Keratinocyte (primary cell): ENCODE data around the gene PLA2G2D. TPM values are rescaled to one million over a fixed set of nuclear protein-coding genes. Genes with fewer than 3 reads are reported as not detected.

Experiments
- DNase-seq: peaks from one replicate; pipeline ENCODE4 v3.0.0-alpha.2; 2011; ENCODE audit warnings: low read depth, missing footprints, low spot score
- FAIRE-seq: peaks from 2 replicates; lab custom pipeline; 2011; peaks lifted over from hg19 to GRCh38; lab: Jason Lieb, UNC
- H2AFZ ChIP-seq: 2 replicates; pipeline ENCODE4 v1.6.0; 2012; ENCODE audit warnings: low read length, control low read depth, inconsistent platforms; ENCODE audit not compliant: control insufficient read depth
- H3K27ac ChIP-seq: 2 replicates; pipeline ENCODE4 v1.5.1; 2011; ENCODE audit warnings: low read length; ENCODE audit not compliant: control insufficient read depth, insufficient read depth
- H3K27me3 ChIP-seq: 3 replicates; pipeline ENCODE4 v1.6.0; 2011; ENCODE audit warnings: low read length; ENCODE audit not compliant: control insufficient read depth, insufficient read depth; ENCODE audit errors: extremely low read depth
- H3K36me3 ChIP-seq, 2 experiments: 2 replicates in 1 of 2; 3 replicates in 1 of 2; pipeline ENCODE4 v1.5.1; 2011; ENCODE audit warnings: low read length in 2 of 2, mild to moderate bottlenecking in 1 of 2; ENCODE audit not compliant: control insufficient read depth in 2 of 2, insufficient read depth in 2 of 2; ENCODE audit errors: extremely low read depth in 1 of 2
- H3K4me1 ChIP-seq: 3 replicates; pipeline ENCODE4 v1.5.1; 2011; ENCODE audit warnings: low read length; ENCODE audit not compliant: control insufficient read depth, insufficient read depth; ENCODE audit errors: extremely low read depth
- H3K4me2 ChIP-seq: 3 replicates; pipeline ENCODE4 v1.6.0; 2011; ENCODE audit warnings: low read depth, low read length; ENCODE audit not compliant: control insufficient read depth, insufficient read depth; ENCODE audit errors: extremely low read depth
- H3K4me3 ChIP-seq, 3 experiments: fragments of 200-600 bp in 1 of 3; sonication (generic) in 1 of 3; 2 replicates in 2 of 3; 3 replicates in 1 of 3; pipeline ENCODE4 v1.5.1; 2011 to 2016; ENCODE audit warnings: low read length in 3 of 3, mild to moderate bottlenecking in 3 of 3, control low read depth in 2 of 3, inconsistent platforms in 1 of 3, low read depth in 1 of 3, mixed read lengths in 1 of 3, mixed run types in 1 of 3, moderate library complexity in 1 of 3; ENCODE audit not compliant: control insufficient read depth in 2 of 3, insufficient read depth in 2 of 3; ENCODE audit errors: extremely low read depth in 1 of 3
- H3K79me2 ChIP-seq: 2 replicates; pipeline ENCODE4 v1.6.0; 2012; ENCODE audit warnings: low read length; ENCODE audit not compliant: control insufficient read depth, insufficient read depth
- H3K9ac ChIP-seq: 3 replicates; pipeline ENCODE4 v1.6.0; 2011; ENCODE audit warnings: low read length; ENCODE audit not compliant: control insufficient read depth, insufficient read depth; ENCODE audit errors: extremely low read depth
- H3K9me1 ChIP-seq: 3 replicates; pipeline ENCODE4 v1.6.0; 2011; ENCODE audit warnings: low read length; ENCODE audit not compliant: control insufficient read depth, insufficient read depth; ENCODE audit errors: extremely low read depth
- H3K9me3 ChIP-seq: 2 replicates; pipeline ENCODE4 v1.5.1; 2012; ENCODE audit warnings: low read depth, low read length; ENCODE audit not compliant: control insufficient read depth
- H4K20me1 ChIP-seq: 3 replicates; pipeline ENCODE4 v1.6.0; 2011; ENCODE audit warnings: low read length; ENCODE audit not compliant: control insufficient read depth, insufficient read depth; ENCODE audit errors: extremely low read depth
- EZH2 ChIP-seq: IDR thresholded peaks from one replicate; pipeline ENCODE4 v1.6.1; 2012; ENCODE audit warnings: inconsistent platforms, mild to moderate bottlenecking, low read length, moderate library complexity
- dilution Hi-C: fragments of 300-500 bp; cut with MboI; formaldehyde crosslinking; loops from one replicate; pipeline ENCODE4 v1.7.0; 2020; ENCODE audit warnings: low sequenced_read_pairs; ENCODE audit not compliant: extremely low pct_ligation_motif_present
- polyA plus RNA-seq, 5 experiments: library from polyadenylated mRNA; depleted of rRNA in 3 of 5; stranded (reverse) in 3 of 5; stranded (forward) in 1 of 5; unstranded in 1 of 5; fragments of >200 nt; gene quantifications; 1 replicate in 1 of 5; 2 replicates in 3 of 5; 3 replicates in 1 of 5; pipeline versions ENCODE4 v1.2.1 to v1.2.3, GENCODE V29; 2011 to 2012; ENCODE audit warnings: missing spikeins in 2 of 5, low read depth in 1 of 5, low replicate concordance in 1 of 5
- TF ChIP-seq, protein P1 (sequence below), 3 experiments: IDR thresholded peaks in 1 of 3; conservative IDR thresholded peaks in 1 of 3; optimal IDR thresholded peaks in 1 of 3; 2 replicates in 2 of 3; 3 replicates in 1 of 3; pipeline versions ENCODE3 to v1.5.1; 2011; ENCODE audit warnings: low read length in 3 of 3, mild to moderate bottlenecking in 3 of 3, moderate library complexity in 2 of 3, control low read depth in 1 of 3, inconsistent platforms in 1 of 3; ENCODE audit not compliant: insufficient read depth in 2 of 3; ENCODE audit errors: extremely low read depth in 1 of 3

PLA2G2D gene
- polyA plus RNA-seq, 1 donor (not counting 4 experiments of a cell fraction or from before 2014, with no cell fraction given), result not detected

DNA sequence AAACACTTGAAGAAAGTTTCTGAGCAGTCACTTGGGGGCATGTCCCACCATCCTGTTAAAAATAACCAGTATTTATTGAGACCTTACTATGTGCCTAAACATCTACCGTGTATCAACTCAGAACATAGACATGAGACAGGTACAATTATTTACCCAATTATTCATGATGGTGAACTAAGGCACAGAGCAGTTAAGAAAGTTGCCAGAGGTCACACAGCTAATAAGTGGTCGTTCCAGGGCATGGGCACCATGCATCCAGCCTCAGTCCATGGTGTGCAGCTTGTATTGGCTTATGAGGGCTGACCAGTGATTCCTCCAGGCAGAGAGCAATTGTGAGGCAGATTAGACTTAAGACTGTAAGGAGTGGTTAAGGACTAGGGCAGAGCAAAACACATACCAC, 44.0 kb downstream of the PLA2G2D start:
- H3K36me3 ChIP-seq, result no peaks in the 10 kb centered on the region
- peaks cover 32% of the 10 kb centered on the region for H3K27me3 ChIP-seq
- no peak overlapping the region for H3K4me3 ChIP-seq
- H3K9ac ChIP-seq, result no peak overlapping the region
- DNase-seq (no peak), FAIRE-seq (peak; percentile 17)
- dilution Hi-C loops, result no loop called here
- H3K27ac ChIP-seq, result no peak overlapping the region
- TF ChIP-seq, protein P1, sequence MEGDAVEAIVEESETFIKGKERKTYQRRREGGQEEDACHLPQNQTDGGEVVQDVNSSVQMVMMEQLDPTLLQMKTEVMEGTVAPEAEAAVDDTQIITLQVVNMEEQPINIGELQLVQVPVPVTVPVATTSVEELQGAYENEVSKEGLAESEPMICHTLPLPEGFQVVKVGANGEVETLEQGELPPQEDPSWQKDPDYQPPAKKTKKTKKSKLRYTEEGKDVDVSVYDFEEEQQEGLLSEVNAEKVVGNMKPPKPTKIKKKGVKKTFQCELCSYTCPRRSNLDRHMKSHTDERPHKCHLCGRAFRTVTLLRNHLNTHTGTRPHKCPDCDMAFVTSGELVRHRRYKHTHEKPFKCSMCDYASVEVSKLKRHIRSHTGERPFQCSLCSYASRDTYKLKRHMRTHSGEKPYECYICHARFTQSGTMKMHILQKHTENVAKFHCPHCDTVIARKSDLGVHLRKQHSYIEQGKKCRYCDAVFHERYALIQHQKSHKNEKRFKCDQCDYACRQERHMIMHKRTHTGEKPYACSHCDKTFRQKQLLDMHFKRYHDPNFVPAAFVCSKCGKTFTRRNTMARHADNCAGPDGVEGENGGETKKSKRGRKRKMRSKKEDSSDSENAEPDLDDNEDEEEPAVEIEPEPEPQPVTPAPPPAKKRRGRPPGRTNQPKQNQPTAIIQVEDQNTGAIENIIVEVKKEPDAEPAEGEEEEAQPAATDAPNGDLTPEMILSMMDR (optimal IDR thresholded peaks at IDR 0.05 in 1 of 3, IDR thresholded peaks at IDR 0.05 in 1 of 3, conservative IDR thresholded peaks at IDR 0.05 in 1 of 3; ENCODE audit: extremely low read depth in 1 of 3, insufficient read depth in 2 of 3, low read length in 3 of 3), result no peak
- no peak for TF ChIP-seq EZH2
- no peaks in the 10 kb centered on the region for H3K9me3 ChIP-seq
- no peak overlapping the region for H3K4me2 ChIP-seq
- H3K79me2 ChIP-seq, result no peaks in the 10 kb centered on the region
- H2AFZ ChIP-seq, result no peak overlapping the region
- H3K4me1 ChIP-seq, result no peaks in the 10 kb centered on the region
- H4K20me1 ChIP-seq, result no peaks in the 10 kb centered on the region
- H3K9me1 ChIP-seq, result no peaks in the 10 kb centered on the region

GRCh38 chr1:20074725-20075171, 44.6 kb downstream of the PLA2G2D start:
- Histone ChIP-seq H3K4me2 (no peak overlapping the region), H3K79me2 (no peaks in the 10 kb centered on the region), H3K4me3 (no peak overlapping the region), H4K20me1 (no peaks in the 10 kb centered on the region), H3K27me3 (peaks cover 29% of the 10 kb centered on the region), H3K9me3 (no peaks in the 10 kb centered on the region), H3K9ac (no peak overlapping the region), H3K9me1 (no peaks in the 10 kb centered on the region), H3K4me1 (no peaks in the 10 kb centered on the region), H3K36me3 (no peaks in the 10 kb centered on the region), H2AFZ (no peak overlapping the region), H3K27ac (no peak overlapping the region)
- DNase-seq (no peak), FAIRE-seq (no peak)
- TF ChIP-seq EZH2, result no peak
- TF ChIP-seq, protein P1 (optimal IDR thresholded peaks at IDR 0.05 in 1 of 3, IDR thresholded peaks at IDR 0.05 in 1 of 3, conservative IDR thresholded peaks at IDR 0.05 in 1 of 3; ENCODE audit: extremely low read depth in 1 of 3, insufficient read depth in 2 of 3, low read length in 3 of 3), result no peak
- dilution Hi-C loops, result no loop called here
